GM12864 (cell line): ENCODE measurements around the gene KCNMA1.

Experiments
- DNase-seq: peaks from one replicate; pipeline ENCODE4 v3.0.0-alpha.2; 2011; ENCODE audit warnings: low read depth
- H3K4me3 ChIP-seq: 2 replicates; pipeline ENCODE4 v1.5.1; 2011; ENCODE audit warnings: mild to moderate bottlenecking, low read depth, low read length, control low read depth
- CTCF ChIP-seq: IDR thresholded peaks from 2 replicates; pipeline ENCODE4 v1.5.1; 2011; ENCODE audit warnings: low read depth, mild to moderate bottlenecking, moderate library complexity, low read length, control low read depth, inconsistent platforms; ENCODE audit errors: missing control alignments

Gene KCNMA1

DNA sequence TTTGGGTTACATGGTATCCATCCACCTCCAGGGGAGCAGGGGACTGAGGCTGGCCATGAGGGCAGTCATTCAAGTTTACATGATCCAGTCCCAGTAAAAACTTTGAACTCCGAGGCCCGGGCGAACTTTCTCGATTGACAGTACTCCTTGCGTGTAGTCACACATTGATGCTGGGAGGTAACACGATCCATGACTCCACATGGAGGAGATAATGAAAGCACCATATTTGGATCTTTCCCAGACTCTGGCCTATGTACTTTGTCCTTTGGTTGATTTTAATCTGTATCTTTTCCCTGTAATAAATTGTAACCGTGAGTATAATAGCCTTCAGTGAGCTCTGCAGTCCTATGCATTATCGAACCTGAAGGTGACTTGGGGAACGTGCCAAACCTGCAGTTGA, 401.6 kb downstream of the KCNMA1 start:
- TF ChIP-seq CTCF: no peak
- no peak overlapping the region for H3K4me3 ChIP-seq
- no peak for DNase-seq

DNA sequence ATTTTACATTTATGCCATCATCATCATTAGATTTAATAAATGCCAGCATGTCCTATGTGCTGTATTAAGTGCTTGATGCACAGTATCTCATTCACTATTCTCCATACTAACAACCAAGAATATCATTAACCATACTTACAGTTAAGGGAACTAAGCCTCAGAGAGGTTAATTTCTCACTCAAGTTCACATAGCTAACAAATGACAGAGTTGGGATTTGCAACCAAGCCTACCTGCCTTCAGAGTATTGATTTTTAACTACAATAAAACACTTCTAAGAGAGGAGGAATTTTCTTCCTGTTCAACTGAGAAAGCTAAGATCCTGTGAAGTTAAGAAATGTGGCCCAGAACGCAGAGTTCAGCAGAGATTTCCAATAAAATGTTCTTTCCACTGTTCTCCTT, 403.0 kb downstream of the KCNMA1 start:
- H3K4me3 ChIP-seq: no peak overlapping the region
- DNase-seq: no peak
- TF ChIP-seq CTCF: no peak

- no peak for DNase-seq
- no peak for TF ChIP-seq CTCF
- no peak overlapping the region for H3K4me3 ChIP-seq
These were observed 404.1 kb downstream of the KCNMA1 start for GRCh38 chr10:77233466-77233865.

DNA sequence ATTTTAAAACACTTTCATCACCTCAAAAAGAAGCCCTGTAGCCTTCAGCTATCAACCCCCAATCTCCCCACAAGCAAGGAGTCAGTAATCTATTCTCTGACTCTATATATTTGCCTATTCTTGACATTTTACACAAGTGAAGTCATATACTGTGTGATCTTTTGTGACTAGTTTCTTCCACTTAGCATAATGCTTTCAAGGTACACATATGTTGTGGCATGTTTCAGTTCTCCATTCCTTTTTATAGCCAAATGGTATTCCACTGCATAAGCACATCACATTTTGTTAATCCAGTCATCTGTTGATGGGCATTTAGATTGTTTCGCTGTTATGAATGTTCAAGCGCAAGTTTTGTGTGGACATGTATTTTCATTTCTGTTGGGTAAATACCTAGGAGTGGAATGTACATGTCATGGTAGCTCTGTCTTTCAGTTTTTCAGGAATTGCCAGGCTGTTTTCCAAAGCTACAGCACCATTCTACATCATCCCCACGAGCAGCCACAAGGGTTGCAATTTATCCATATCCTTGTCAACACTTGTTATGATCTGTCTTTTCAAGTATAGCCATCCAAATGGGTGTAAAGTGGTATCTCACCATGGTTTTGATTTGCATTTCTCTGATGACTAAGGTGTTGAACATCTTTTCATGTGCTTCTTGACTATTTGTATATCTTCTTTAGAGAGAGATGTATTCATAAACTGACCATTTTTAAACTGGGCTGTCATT, 405.6 kb downstream of the KCNMA1 start:
- DNase-seq: no peak
- no peak overlapping the region for H3K4me3 ChIP-seq
- no peak for TF ChIP-seq CTCF

- H3K4me3 ChIP-seq: no peak overlapping the region
- DNase-seq: no peak
- TF ChIP-seq CTCF: no peak
These were observed 406.2 kb downstream of the KCNMA1 start for GRCh38 chr10:77231375-77231774.

DNA sequence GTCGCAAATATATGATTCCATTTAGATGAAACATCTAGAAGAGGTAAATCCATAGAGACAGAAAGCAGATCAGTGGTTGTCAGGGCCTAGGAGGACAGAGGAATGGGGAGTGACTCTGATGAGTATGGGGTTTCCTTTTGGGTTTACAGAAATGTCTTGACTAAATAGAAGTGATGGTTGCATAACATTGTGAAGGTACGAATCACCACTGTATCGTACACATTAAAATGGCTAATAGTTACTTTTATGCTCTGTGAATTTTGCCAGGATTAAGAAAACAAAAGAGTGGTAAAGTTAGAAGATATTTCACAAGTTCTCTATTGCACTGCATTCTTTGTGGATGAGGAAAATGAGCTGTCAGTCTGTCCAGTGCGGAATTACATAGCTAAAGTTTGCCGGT, 407.4 kb downstream of the KCNMA1 start:
- no peak for DNase-seq
- H3K4me3 ChIP-seq: no peak overlapping the region
- no peak for TF ChIP-seq CTCF

DNA sequence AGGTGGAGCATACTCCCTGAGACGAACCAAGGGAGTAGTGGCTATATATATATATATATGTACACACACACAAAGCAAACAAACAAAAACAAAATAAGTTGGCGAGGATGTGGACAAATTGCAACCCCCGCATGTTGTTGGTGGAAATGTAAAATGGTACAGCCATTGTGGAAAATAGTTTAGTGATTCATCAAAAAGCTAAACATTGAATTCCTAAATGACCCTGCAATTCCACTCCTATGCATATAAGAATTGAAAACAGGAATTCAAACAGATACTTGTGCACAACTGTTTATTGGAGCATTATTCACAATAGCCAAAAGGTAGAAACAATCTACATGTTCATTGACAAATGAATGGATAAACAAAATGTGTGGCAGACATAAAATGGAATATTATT, 407.9 kb downstream of the KCNMA1 start:
- no peak for DNase-seq
- no peak overlapping the region for H3K4me3 ChIP-seq
- TF ChIP-seq CTCF: no peak
